AG09319 (cell line): Measurements from ENCODE around the gene FAM171A2.

ENCODE experiments used
- DNase-seq: peaks from one replicate; pipeline ENCODE4 v3.0.0-alpha.2; 2010; ENCODE audit warnings: low read depth; ENCODE audit errors: extremely low read depth
- CTCF ChIP-seq: IDR thresholded peaks from 2 replicates; pipeline ENCODE4 v1.5.1; 2011; ENCODE audit warnings: low read depth, mild to moderate bottlenecking, inconsistent platforms, low read length, moderate library complexity

The FAM171A2 gene

GRCh38 chr17:44314031-44314430 lies 49.6 kb downstream of the FAM171A2 start:
- no peak for DNase-seq
- no peak for TF ChIP-seq CTCF

GRCh38 chr17:44312396-44313104 lies 51.1 kb downstream of the FAM171A2 start:
- no peak for DNase-seq
- no peak for TF ChIP-seq CTCF

GRCh38 chr17:44311562-44312181 lies 52.0 kb downstream of the FAM171A2 start:
- DNase-seq = no peak
- TF ChIP-seq CTCF = no peak

- no peak for DNase-seq
- TF ChIP-seq CTCF = no peak
These were observed 52.9 kb downstream of the FAM171A2 start for GRCh38 chr17:44310609-44311376.

GRCh38 chr17:44310188-44310587 lies 53.5 kb downstream of the FAM171A2 start:
- DNase-seq = no peak
- TF ChIP-seq CTCF = no peak

GRCh38 chr17:44309472-44309871 lies 54.2 kb downstream of the FAM171A2 start:
- DNase-seq = no peak
- no peak for TF ChIP-seq CTCF

- no peak for TF ChIP-seq CTCF
- DNase-seq = no peak
These were observed 54.8 kb downstream of the FAM171A2 start for GRCh38 chr17:44308865-44309264.
